Ishikawa (cell line): ENCODE measurements around the gene TLR8.

Source experiments
- CEBPB ChIP-seq: IDR thresholded peaks from 2 replicates; pipeline ENCODE4 v1.6.1; 2012
- CREB1 ChIP-seq: IDR thresholded peaks from 2 replicates; pipeline ENCODE4 v1.6.1; 2012; ENCODE audit warnings: low read depth
- EGR1 ChIP-seq: IDR thresholded peaks from 2 replicates; pipeline ENCODE4 v1.6.1; 2012
- EP300 ChIP-seq: IDR thresholded peaks from 2 replicates; pipeline ENCODE4 v1.6.1; 2012; ENCODE audit warnings: borderline replicate concordance
- FOXM1 ChIP-seq: IDR thresholded peaks from 2 replicates; pipeline ENCODE4 v1.6.1; 2012; ENCODE audit warnings: low read depth, borderline replicate concordance
- MAX ChIP-seq: IDR thresholded peaks from 2 replicates; pipeline ENCODE4 v1.6.1; 2012
- NFIC ChIP-seq: IDR thresholded peaks from 2 replicates; pipeline ENCODE4 v1.6.1; 2012
- RAD21 ChIP-seq: IDR thresholded peaks from 2 replicates; pipeline ENCODE4 v1.6.1; 2012; ENCODE audit warnings: low read depth
- TAF1 ChIP-seq: IDR thresholded peaks from 2 replicates; pipeline ENCODE4 v1.6.1; 2012; ENCODE audit warnings: low read depth, mild to moderate bottlenecking
- TCF12 ChIP-seq: IDR thresholded peaks from 2 replicates; pipeline ENCODE4 v1.6.1; 2012; ENCODE audit warnings: low read depth
- TEAD4 ChIP-seq: IDR thresholded peaks from 2 replicates; pipeline ENCODE4 v1.6.1; 2012
- YY1 ChIP-seq: IDR thresholded peaks from 2 replicates; pipeline ENCODE4 v1.6.1; 2012; ENCODE audit warnings: low read depth
- TF ChIP-seq, protein P1 (sequence below): IDR thresholded peaks from 2 replicates; pipeline ENCODE4 v1.6.1; 2012; ENCODE audit warnings: low read depth, mild to moderate bottlenecking
- TF ChIP-seq, protein P2 (sequence below): IDR thresholded peaks from 2 replicates; pipeline ENCODE4 v1.6.1; 2012

DNA sequence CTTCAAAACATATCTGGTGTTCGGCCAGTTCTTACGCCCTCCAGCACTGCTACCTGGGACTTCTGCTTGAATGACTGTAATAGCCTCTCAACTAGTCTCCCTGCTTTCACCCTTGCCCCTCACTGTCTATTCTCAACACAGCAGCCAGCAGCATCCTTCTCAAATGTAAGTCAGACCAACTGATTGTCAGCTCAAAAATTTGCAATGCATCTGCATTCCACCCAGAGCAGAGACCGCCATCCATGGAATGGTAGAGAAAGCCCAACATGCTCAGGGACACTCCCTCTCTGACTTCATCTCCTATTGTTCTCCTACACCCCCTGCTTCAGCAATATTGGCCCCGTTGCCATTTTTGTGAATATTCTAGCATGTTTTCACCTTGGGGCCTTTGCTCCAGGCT, 33.7 kb upstream of the TLR8 start:
- TF ChIP-seq, protein P1, sequence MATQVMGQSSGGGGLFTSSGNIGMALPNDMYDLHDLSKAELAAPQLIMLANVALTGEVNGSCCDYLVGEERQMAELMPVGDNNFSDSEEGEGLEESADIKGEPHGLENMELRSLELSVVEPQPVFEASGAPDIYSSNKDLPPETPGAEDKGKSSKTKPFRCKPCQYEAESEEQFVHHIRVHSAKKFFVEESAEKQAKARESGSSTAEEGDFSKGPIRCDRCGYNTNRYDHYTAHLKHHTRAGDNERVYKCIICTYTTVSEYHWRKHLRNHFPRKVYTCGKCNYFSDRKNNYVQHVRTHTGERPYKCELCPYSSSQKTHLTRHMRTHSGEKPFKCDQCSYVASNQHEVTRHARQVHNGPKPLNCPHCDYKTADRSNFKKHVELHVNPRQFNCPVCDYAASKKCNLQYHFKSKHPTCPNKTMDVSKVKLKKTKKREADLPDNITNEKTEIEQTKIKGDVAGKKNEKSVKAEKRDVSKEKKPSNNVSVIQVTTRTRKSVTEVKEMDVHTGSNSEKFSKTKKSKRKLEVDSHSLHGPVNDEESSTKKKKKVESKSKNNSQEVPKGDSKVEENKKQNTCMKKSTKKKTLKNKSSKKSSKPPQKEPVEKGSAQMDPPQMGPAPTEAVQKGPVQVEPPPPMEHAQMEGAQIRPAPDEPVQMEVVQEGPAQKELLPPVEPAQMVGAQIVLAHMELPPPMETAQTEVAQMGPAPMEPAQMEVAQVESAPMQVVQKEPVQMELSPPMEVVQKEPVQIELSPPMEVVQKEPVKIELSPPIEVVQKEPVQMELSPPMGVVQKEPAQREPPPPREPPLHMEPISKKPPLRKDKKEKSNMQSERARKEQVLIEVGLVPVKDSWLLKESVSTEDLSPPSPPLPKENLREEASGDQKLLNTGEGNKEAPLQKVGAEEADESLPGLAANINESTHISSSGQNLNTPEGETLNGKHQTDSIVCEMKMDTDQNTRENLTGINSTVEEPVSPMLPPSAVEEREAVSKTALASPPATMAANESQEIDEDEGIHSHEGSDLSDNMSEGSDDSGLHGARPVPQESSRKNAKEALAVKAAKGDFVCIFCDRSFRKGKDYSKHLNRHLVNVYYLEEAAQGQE, result no peak
- no peak for TF ChIP-seq RAD21
- TF ChIP-seq, protein P2, sequence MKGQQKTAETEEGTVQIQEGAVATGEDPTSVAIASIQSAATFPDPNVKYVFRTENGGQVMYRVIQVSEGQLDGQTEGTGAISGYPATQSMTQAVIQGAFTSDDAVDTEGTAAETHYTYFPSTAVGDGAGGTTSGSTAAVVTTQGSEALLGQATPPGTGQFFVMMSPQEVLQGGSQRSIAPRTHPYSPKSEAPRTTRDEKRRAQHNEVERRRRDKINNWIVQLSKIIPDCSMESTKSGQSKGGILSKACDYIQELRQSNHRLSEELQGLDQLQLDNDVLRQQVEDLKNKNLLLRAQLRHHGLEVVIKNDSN, result no peak
- no peak for TF ChIP-seq MAX
- TF ChIP-seq EGR1, result no peak
- TF ChIP-seq NFIC, result no peak
- TF ChIP-seq TAF1, result no peak
- TF ChIP-seq YY1, result no peak
- TF ChIP-seq CREB1, result no peak
- TF ChIP-seq CEBPB, result no peak
- TF ChIP-seq EP300, result no peak
- no peak for TF ChIP-seq TEAD4
- no peak for TF ChIP-seq FOXM1
- no peak for TF ChIP-seq TCF12
